HL-60 (cell line): ENCODE results near the gene EML2.
"Not testable (repeated sequence)": the region's sequence is repeated elsewhere in the genome, so short reads cannot be mapped to it uniquely, and the experiment has no call there.

Source experiments
- CTCF ChIP-seq: IDR thresholded peaks from one replicate; pipeline ENCODE4 v1.5.1; 2011; ENCODE audit warnings: low read length, control low read depth, inconsistent platforms; ENCODE audit not compliant: insufficient read depth
- GABPA ChIP-seq: IDR thresholded peaks from 2 replicates; pipeline ENCODE4 v1.6.1; 2012; ENCODE audit warnings: low read depth
- POLR2AphosphoS5 ChIP-seq: IDR thresholded peaks from 2 replicates; pipeline ENCODE4 v1.6.1; 2012; ENCODE audit warnings: low read depth
- REST ChIP-seq: IDR thresholded peaks from 2 replicates; pipeline ENCODE4 v1.6.1; 2012; ENCODE audit warnings: low read depth; ENCODE audit not compliant: insufficient replicate concordance
- SPI1 ChIP-seq: IDR thresholded peaks from 2 replicates; pipeline ENCODE4 v1.6.1; 2012; ENCODE audit warnings: low read depth, mild to moderate bottlenecking, borderline replicate concordance

GRCh38 chr19:45628219-45628618, 11.0 kb downstream of the EML2 start:
- not testable (repeated sequence) for TF ChIP-seq CTCF, REST, SPI1, GABPA, POLR2AphosphoS5
